HEK293 (cell line): ENCODE measurements around the gene PGR.

Experiments used
- CTCF ChIA-PET: fragments of 350-600 bp; formaldehyde crosslinking; extraction: SDS; loops from one replicate; lab custom pipeline; 2021; ENCODE audit warnings: antibody characterized with exemption; lab: Yijun Ruan, JAX
- POLR2A ChIA-PET: fragments of 300-600 bp; formaldehyde crosslinking; extraction: SDS; loops from one replicate; lab custom pipeline; 2020; ENCODE audit warnings: antibody characterized with exemption, inconsistent platforms; lab: Yijun Ruan, JAX
- H3K27ac ChIP-seq: fragments of 200-500 bp; sonication (Bioruptor generic); 2 replicates; pipeline ENCODE4 v1.5.1; 2014; ENCODE audit warnings: low read depth, low read length, control low read depth, inconsistent platforms; ENCODE audit errors: extremely low read depth
- H3K36me3 ChIP-seq, 2 experiments: fragments of 200-500 bp in 1 of 2; sonication (Bioruptor generic) in 1 of 2; 1 replicate in 1 of 2; 2 replicates in 1 of 2; pipeline ENCODE4 v1.5.1; 2014 to 2017; ENCODE audit warnings: inconsistent platforms in 2 of 2, low read length in 2 of 2; ENCODE audit not compliant: control insufficient read depth in 2 of 2, insufficient read depth in 1 of 2
- H3K4me1 ChIP-seq: fragments of 200-500 bp; sonication (Bioruptor generic); 2 replicates; pipeline ENCODE4 v1.5.1; 2014; ENCODE audit warnings: mild to moderate bottlenecking, low read length, inconsistent platforms; ENCODE audit not compliant: control insufficient read depth, insufficient read depth
- H3K4me3 ChIP-seq: 2 replicates; pipeline ENCODE4 v1.5.1; 2011; ENCODE audit warnings: low read depth, mild to moderate bottlenecking, control low read depth, low read length, moderate library complexity
- H3K9me3 ChIP-seq: fragments of 200-500 bp; sonication (Bioruptor generic); 2 replicates; pipeline ENCODE4 v1.5.1; 2014; ENCODE audit warnings: low read depth, low read length, inconsistent platforms; ENCODE audit not compliant: control insufficient read depth, insufficient read depth
- ELK4 ChIP-seq: IDR thresholded peaks from 2 replicates; pipeline ENCODE4 v1.6.1; 2011; ENCODE audit warnings: mild to moderate bottlenecking, low read depth, low read length, borderline replicate concordance
- KLF16 ChIP-seq: fragments of 450-650 bp; formaldehyde crosslinking; IDR thresholded peaks from 2 replicates; pipeline ENCODE4 v1.5.1; 2017; ENCODE audit warnings: missing biosample characterization, missing genetic modification characterization
- KLF9 ChIP-seq: fragments of 450-650 bp; formaldehyde crosslinking; IDR thresholded peaks from 2 replicates; pipeline ENCODE4 v1.5.1; 2016; ENCODE audit warnings: missing biosample characterization, missing genetic modification characterization, low read depth
- OVOL3 ChIP-seq: fragments of 450-650 bp; formaldehyde crosslinking; IDR thresholded peaks from 2 replicates; pipeline ENCODE4 v1.5.1; 2016; ENCODE audit warnings: missing biosample characterization, missing genetic modification characterization
- REST ChIP-seq: fragments of 450-650 bp; formaldehyde crosslinking; IDR thresholded peaks from 2 replicates; pipeline ENCODE4 v1.5.1; 2016; ENCODE audit warnings: missing biosample characterization, missing genetic modification characterization
- SETDB1 ChIP-seq: IDR thresholded peaks from one replicate; pipeline ENCODE4 v1.6.1; 2017; ENCODE audit warnings: mild to moderate bottlenecking, low read length, moderate library complexity, mixed read lengths; ENCODE audit not compliant: insufficient read length
- ZBTB11 ChIP-seq: fragments of 450-650 bp; formaldehyde crosslinking; conservative IDR thresholded peaks from 2 replicates; pipeline ENCODE4 v1.5.1; 2016; ENCODE audit warnings: low read depth, missing biosample characterization, missing genetic modification characterization
- ZBTB20 ChIP-seq: fragments of 450-650 bp; formaldehyde crosslinking; IDR thresholded peaks from 2 replicates; pipeline ENCODE4 v1.5.1; 2016; ENCODE audit warnings: missing biosample characterization, missing genetic modification characterization
- ZFP69B ChIP-seq: fragments of 450-650 bp; formaldehyde crosslinking; IDR thresholded peaks from 2 replicates; pipeline ENCODE4 v1.5.1; 2016; ENCODE audit warnings: missing biosample characterization, missing genetic modification characterization
- ZNF155 ChIP-seq: fragments of 450-650 bp; formaldehyde crosslinking; IDR thresholded peaks from 2 replicates; pipeline ENCODE4 v1.5.1; 2016; ENCODE audit warnings: missing biosample characterization, missing genetic modification characterization
- ZNF18 ChIP-seq: fragments of 450-650 bp; formaldehyde crosslinking; IDR thresholded peaks from 2 replicates; pipeline ENCODE4 v1.5.1; 2016; ENCODE audit warnings: missing biosample characterization, missing genetic modification characterization
- ZNF211 ChIP-seq: fragments of 450-650 bp; formaldehyde crosslinking; IDR thresholded peaks from 2 replicates; pipeline ENCODE4 v1.5.1; 2016; ENCODE audit warnings: low read depth, missing biosample characterization, missing genetic modification characterization
- ZNF24 ChIP-seq: fragments of 450-650 bp; formaldehyde crosslinking; IDR thresholded peaks from 2 replicates; pipeline ENCODE4 v1.5.1; 2016; ENCODE audit warnings: missing biosample characterization, missing genetic modification characterization
- ZNF280D ChIP-seq: fragments of 450-650 bp; formaldehyde crosslinking; IDR thresholded peaks from 2 replicates; pipeline ENCODE4 v1.5.1; 2016; ENCODE audit warnings: missing biosample characterization, missing genetic modification characterization
- ZNF350 ChIP-seq: fragments of 450-650 bp; formaldehyde crosslinking; IDR thresholded peaks from 2 replicates; pipeline ENCODE4 v1.5.0; 2017; ENCODE audit warnings: missing biosample characterization, mild to moderate bottlenecking, missing genetic modification characterization
- ZNF391 ChIP-seq: fragments of 450-650 bp; formaldehyde crosslinking; IDR thresholded peaks from 2 replicates; pipeline ENCODE4 v1.5.1; 2016; ENCODE audit warnings: low read depth, missing biosample characterization, missing genetic modification characterization, borderline replicate concordance
- ZNF645 ChIP-seq: fragments of 450-650 bp; formaldehyde crosslinking; IDR thresholded peaks from 2 replicates; pipeline ENCODE4; 2016; ENCODE audit warnings: missing biosample characterization, missing genetic modification characterization
- ZSCAN18 ChIP-seq: fragments of 450-650 bp; formaldehyde crosslinking; IDR thresholded peaks from 2 replicates; pipeline ENCODE4 v1.5.1; 2016; ENCODE audit warnings: missing biosample characterization, missing genetic modification characterization
- ZSCAN23 ChIP-seq: fragments of 450-650 bp; formaldehyde crosslinking; IDR thresholded peaks from 2 replicates; pipeline ENCODE4 v1.5.1; 2016; ENCODE audit warnings: missing biosample characterization, missing genetic modification characterization

Gene PGR

GRCh38 chr11:101166038-101166437, 36.4 kb upstream of the PGR start:
- H3K36me3 ChIP-seq: no peaks in the 10 kb centered on the region
- H3K27ac ChIP-seq: no peak overlapping the region
- ChIA-PET POLR2A (no interaction called here), CTCF (no interaction called here)
- H3K4me3 ChIP-seq: no peak overlapping the region
- H3K4me1 ChIP-seq: no peaks in the 10 kb centered on the region
- TF ChIP-seq ZNF18 (tag by site-specific recombination) (no peak), ELK4 (no peak), ZNF155 (tag by site-specific recombination) (no peak), ZNF350 (no peak), ZNF280D (tag by site-specific recombination) (no peak), ZBTB11 (tag by site-specific recombination) (no peak), ZSCAN23 (tag by site-specific recombination) (no peak), KLF9 (tag by site-specific recombination) (no peak), ZFP69B (no peak), REST (no peak), ZNF211 (tag by site-specific recombination) (no peak), KLF16 (tag by site-specific recombination) (no peak), SETDB1 (no peak), ZNF391 (tag by site-specific recombination) (no peak), ZNF645 (no peak), ZNF24 (tag by site-specific recombination) (no peak), OVOL3 (tag by site-specific recombination) (no peak), ZSCAN18 (tag by site-specific recombination) (no peak), ZBTB20 (tag by site-specific recombination) (no peak)
- H3K9me3 ChIP-seq: no peaks in the 10 kb centered on the region
